Central memory CD4-positive, alpha-beta T cell (primary cell): ENCODE measurements around the gene VPS33A.
"Not testable (repeated sequence)": the region's sequence is repeated elsewhere in the genome, so short reads cannot be mapped to it uniquely, and the experiment has no call there.

ENCODE experiments used
- DNase-seq: peaks from one replicate; pipeline ENCODE4 v3.0.0; 2022
- total RNA-seq, 3 experiments: gene quantifications; one replicate each; lab custom pipeline; 2026; lab: John Stamatoyannopoulos, UW

The VPS33A gene
- 22.2 to 35.4 (median 22.9) reads per million in 3 experiments for total RNA-seq

- DNase-seq: peak; percentile 90
These were observed at the start of gene VPS33A for GRCh38 chr12:122266230-122266901. Gene VPS33A, minus strand, starts transcription at chr12:122266494. Its CDS starts 86 bp downstream, at chr12:122266408.

- DNase-seq: no peak
These were observed 46.6 kb upstream of the VPS33A start for GRCh38 chr12:122312926-122313325.

GRCh38 chr12:122311696-122312095, 45.4 kb upstream of the VPS33A start:
- no peak for DNase-seq

GRCh38 chr12:122310626-122311333, 44.5 kb upstream of the VPS33A start:
- no peak for DNase-seq

- DNase-seq: no peak
These were observed 43.3 kb upstream of the VPS33A start for GRCh38 chr12:122309564-122310121.

GRCh38 chr12:122308811-122309210, 42.5 kb upstream of the VPS33A start:
- DNase-seq: no peak

GRCh38 chr12:122306407-122306806, 40.1 kb upstream of the VPS33A start:
- no peak for DNase-seq

GRCh38 chr12:122304924-122305323, 38.6 kb upstream of the VPS33A start:
- DNase-seq: no peak

- DNase-seq: no peak
These were observed 36.8 kb upstream of the VPS33A start for GRCh38 chr12:122303068-122303467.

GRCh38 chr12:122298071-122298748, 31.9 kb upstream of the VPS33A start:
- DNase-seq: no peak

GRCh38 chr12:122297494-122297893, 31.2 kb upstream of the VPS33A start:
- no peak for DNase-seq

- DNase-seq: no peak
These were observed 29.6 kb upstream of the VPS33A start for GRCh38 chr12:122295877-122296276.

GRCh38 chr12:122293081-122293480, 26.8 kb upstream of the VPS33A start:
- DNase-seq: no peak

- no peak for DNase-seq
These were observed 25.1 kb upstream of the VPS33A start for GRCh38 chr12:122291431-122291830.

GRCh38 chr12:122283680-122284079, 17.4 kb upstream of the VPS33A start:
- no peak for DNase-seq

GRCh38 chr12:122282061-122282460, 15.8 kb upstream of the VPS33A start:
- no peak for DNase-seq

GRCh38 chr12:122276242-122276641, 9.9 kb upstream of the VPS33A start:
- no peak for DNase-seq

- DNase-seq: no peak
These were observed 9.2 kb upstream of the VPS33A start for GRCh38 chr12:122275459-122275858.

GRCh38 chr12:122265886-122266229, 436 bp downstream of the VPS33A start:
- no peak for DNase-seq

GRCh38 chr12:122265476-122265875, 818 bp downstream of the VPS33A start:
- peak; percentile 24 for DNase-seq

GRCh38 chr12:122260735-122261134, 5.6 kb downstream of the VPS33A start:
- not testable (repeated sequence) for DNase-seq

- DNase-seq: not testable (repeated sequence)
These were observed 7.4 kb downstream of the VPS33A start for GRCh38 chr12:122258939-122259338.

GRCh38 chr12:122258462-122258861, 7.8 kb downstream of the VPS33A start:
- not testable (repeated sequence) for DNase-seq
